ENCODE data around the gene ZC3H4.

ZC3H4 gene

GRCh38 chr19:47018923-47019322, 94.7 kb downstream of the ZC3H4 start:
- DNase-seq, result no peak
